Spleen (tissue), 11 donors: ENCODE results near the gene KRT73. TPM values are rescaled to one million over a fixed set of nuclear protein-coding genes. Genes with fewer than 3 reads are reported as not detected.

ENCODE experiments used
- DNase-seq: peaks from one replicate; pipeline ENCODE4 v3.0.0-alpha.2; 2020
- H3K27ac ChIP-seq, 8 donors: fragments of 200-600 bp; sonication (generic) in 7 of 8; 1 replicate in 4 of 8; 2 replicates in 4 of 8; pipeline versions ENCODE4 v1.5.0 to v1.8.0; 2016 to 2021; ENCODE audit warnings: inconsistent platforms in 4 of 8, mild to moderate bottlenecking in 4 of 8, moderate library complexity in 1 of 8
- H3K27me3 ChIP-seq, 7 donors: fragments of 200-600 bp; sonication (generic) in 6 of 7; replicated peaks in 1 of 7; 1 replicate in 4 of 7; 2 replicates in 3 of 7; pipeline versions ENCODE4 v1.5.0 to v1.8.0; 2016 to 2021; ENCODE audit warnings: inconsistent platforms in 3 of 7, mild to moderate bottlenecking in 1 of 7
- H3K36me3 ChIP-seq, 6 donors: fragments of 200-600 bp; sonication (generic) in 5 of 6; 1 replicate in 4 of 6; 2 replicates in 2 of 6; pipeline versions ENCODE4 v1.5.0 to v1.8.0; 2016 to 2021; ENCODE audit warnings: inconsistent platforms in 2 of 6
- H3K4me1 ChIP-seq, 6 donors: fragments of 200-600 bp; sonication (generic) in 5 of 6; 1 replicate in 3 of 6; 2 replicates in 3 of 6; pipeline versions ENCODE4 v1.5.0 to v1.8.0; 2016 to 2021; ENCODE audit warnings: inconsistent platforms in 3 of 6
- H3K4me3 ChIP-seq, 8 donors: fragments of 200-600 bp; sonication (generic) in 7 of 8; 1 replicate in 4 of 8; 2 replicates in 4 of 8; pipeline versions ENCODE4 v1.5.0 to v1.8.0; 2016 to 2021; ENCODE audit warnings: inconsistent platforms in 4 of 8, mild to moderate bottlenecking in 4 of 8, moderate library complexity in 2 of 8
- H3K9me3 ChIP-seq, 8 donors: fragments of 200-600 bp; sonication (generic) in 7 of 8; 1 replicate in 4 of 8; 2 replicates in 4 of 8; pipeline versions ENCODE4 v1.5.0 to v1.8.0; 2016 to 2021; ENCODE audit warnings: inconsistent platforms in 4 of 8
- CTCF ChIP-seq, 11 experiments: fragments of 200-600 bp in 7 of 11; fragments of 450-650 bp in 4 of 11; sonication (generic) in 4 of 11; IDR thresholded peaks in 8 of 11; conservative IDR thresholded peaks in 3 of 11; 1 replicate in 7 of 11; 2 replicates in 4 of 11; pipeline versions ENCODE4 v1.4.0 to v1.8.0; 2016 to 2021; ENCODE audit warnings: antibody characterized with exemption in 11 of 11, inconsistent platforms in 4 of 11, mild to moderate bottlenecking in 1 of 11
- POLR2A ChIP-seq, 3 donors: fragments of 450-650 bp; IDR thresholded peaks; one replicate each; pipeline ENCODE4 v1.5.1; 2017; ENCODE audit warnings: antibody characterized with exemption in 3 of 3, mild to moderate bottlenecking in 1 of 3
- POLR2AphosphoS5 ChIP-seq, 3 donors: sonication (generic); formaldehyde crosslinking; IDR thresholded peaks; one replicate each; pipeline ENCODE4 v1.5.1; 2017; ENCODE audit warnings: antibody characterized with exemption in 3 of 3
- WGBS, 5 donors: extraction: QIAGEN DNeasy Blood & Tissue Kit in 3 of 5; methylation state at CpG; one replicate each; pipeline versions ENCODE4 v1.1.5 to v1.1.7; 2013 to 2018; 5-methylcytosine and 5-hydroxymethylcytosine counted together
- intact Hi-C: fragments of 100-400 bp; cut with DNase I; formaldehyde crosslinking; loops from one replicate; pipeline ENCODE4 v1.15.0; 2023; ENCODE audit warnings: low total_unique reads
- polyA plus RNA-seq, 3 donors: library from polyadenylated mRNA; stranded (reverse); fragments of 200-250 nt; gene quantifications; one replicate each; pipeline ENCODE4 v1.2.1, GENCODE V29; 2013
- total RNA-seq, 7 donors: library from RNA; depleted of rRNA in 3 of 7; stranded (reverse); fragments of >200 nt in 3 of 7; fragmentation: NEBNext Ultra II Directional in 4 of 7; extraction: Animal tissue kit (Norgen Biotek cat#: 25700) in 4 of 7; gene quantifications; one replicate each; pipeline versions ENCODE4 v1.1.0 to v1.2.1, GENCODE V29; 2016 to 2021
- donor health status: healthy with polysubstance abuse.
- donor health status: DM: no; HTN: no; CAD: no; lungs with moderate emphysema.
- donor health status: DM: no; HTN: no; CAD: no.
- donor health status: Bipolar disorder and iron deficiency.
- donor health status: healthy.
- donor health status: DM: no; HTN: no; CAD: no.
- donor health status: DM: yes; HTN: yes; CAD: no.

Gene KRT73
- total and polyA plus RNA-seq, 10 donors, result 0.04 to 1.4 (median 0.36) TPM

- WGBS, 5 donors, result 63 to 91% (median 78%) methylated on average over 3 of the region's 3 CpGs
- intact Hi-C loops, result no loop called here
- Histone ChIP-seq H3K9me3 (no peaks in the 10 kb centered on the region), H3K27ac (no peak overlapping the region), H3K27me3 (peaks cover 0 to 43% (median 10%) of the 10 kb centered on the region in 7 donors), H3K36me3 (no peaks in the 10 kb centered on the region), H3K4me1 (peaks cover 0 to 5% (median 0%) of the 10 kb centered on the region in 6 donors), H3K4me3 (no peak overlapping the region)
- TF ChIP-seq CTCF (IDR thresholded peaks at IDR 0.05 in 8 of 11, conservative IDR thresholded peaks at IDR 0.05 in 3 of 11), result no peak
- TF ChIP-seq POLR2AphosphoS5 (IDR thresholded peaks at IDR 0.05), result no peak
- TF ChIP-seq POLR2A (IDR thresholded peaks at IDR 0.05), result no peak
- no peak for DNase-seq
Observed at GRCh38 chr12:52606096-52606495, 12.3 kb downstream of the KRT73 start.

- no peaks in the 10 kb centered on the region for H3K9me3 ChIP-seq
- H3K4me3 ChIP-seq, result no peak overlapping the region
- intact Hi-C loops, result no loop called here
- DNase-seq, result no peak
- 81 to 91% (median 90%) methylated on average over 1 of the region's 1 CpG for WGBS, 5 donors
- H3K27me3 ChIP-seq, result peaks cover 0 to 43% (median 14%) of the 10 kb centered on the region in 7 donors
- H3K36me3 ChIP-seq, result no peaks in the 10 kb centered on the region
- TF ChIP-seq CTCF (IDR thresholded peaks at IDR 0.05 in 8 of 11, conservative IDR thresholded peaks at IDR 0.05 in 3 of 11) (no peak), POLR2AphosphoS5 (IDR thresholded peaks at IDR 0.05) (no peak), POLR2A (IDR thresholded peaks at IDR 0.05) (no peak)
- no peak overlapping the region for H3K27ac ChIP-seq
- peaks cover 0 to 6% (median 0%) of the 10 kb centered on the region in 6 donors for H3K4me1 ChIP-seq
Observed at GRCh38 chr12:52605542-52605941, 12.8 kb downstream of the KRT73 start.

- intact Hi-C loops, result no loop called here
- peaks cover 0 to 6% (median 0%) of the 10 kb centered on the region in 6 donors for H3K4me1 ChIP-seq
- TF ChIP-seq POLR2AphosphoS5 (IDR thresholded peaks at IDR 0.05) (no peak), POLR2A (IDR thresholded peaks at IDR 0.05) (no peak), CTCF (IDR thresholded peaks at IDR 0.05 in 8 of 11, conservative IDR thresholded peaks at IDR 0.05 in 3 of 11) (no peak)
- no peak for DNase-seq
- H3K27me3 ChIP-seq, result peaks cover 0 to 43% (median 14%) of the 10 kb centered on the region in 7 donors
- H3K36me3 ChIP-seq, result no peaks in the 10 kb centered on the region
- no peaks in the 10 kb centered on the region for H3K9me3 ChIP-seq
- no peak overlapping the region for H3K4me3 ChIP-seq
- no peak overlapping the region for H3K27ac ChIP-seq
Observed at GRCh38 chr12:52604859-52605258, 13.5 kb downstream of the KRT73 start.

GRCh38 chr12:52603314-52603713 lies 15.0 kb downstream of the KRT73 start:
- peaks cover 0 to 6% (median 0%) of the 10 kb centered on the region in 6 donors for H3K4me1 ChIP-seq
- TF ChIP-seq POLR2A (IDR thresholded peaks at IDR 0.05) (no peak), CTCF (IDR thresholded peaks at IDR 0.05 in 8 of 11, conservative IDR thresholded peaks at IDR 0.05 in 3 of 11) (no peak), POLR2AphosphoS5 (IDR thresholded peaks at IDR 0.05) (no peak)
- no peaks in the 10 kb centered on the region for H3K9me3 ChIP-seq
- DNase-seq, result no peak
- H3K27me3 ChIP-seq, result peaks cover 0 to 49% (median 14%) of the 10 kb centered on the region in 7 donors
- H3K4me3 ChIP-seq, result no peak overlapping the region
- H3K27ac ChIP-seq, result no peak overlapping the region
- intact Hi-C loops, result no loop called here
- 36 to 86% (median 84%) methylated on average over 2 of the region's 2 CpGs for WGBS, 5 donors
- H3K36me3 ChIP-seq, result no peaks in the 10 kb centered on the region
